Hippocampal formation (tissue), 2 donors: ENCODE measurements around the gene HTRA1.

Experiments
- DNase-seq, 2 donors: peaks; one replicate each; lab custom pipeline; 2025; lab: John Stamatoyannopoulos, UW

Gene HTRA1

GRCh38 chr10:122461367-122461728 is at the start of gene HTRA1:
Gene HTRA1 (plus strand): TSS chr10:122461553. CDS start chr10:122461653, 100 bp downstream.
- peak; percentile 82 to 91 for DNase-seq

DNA sequence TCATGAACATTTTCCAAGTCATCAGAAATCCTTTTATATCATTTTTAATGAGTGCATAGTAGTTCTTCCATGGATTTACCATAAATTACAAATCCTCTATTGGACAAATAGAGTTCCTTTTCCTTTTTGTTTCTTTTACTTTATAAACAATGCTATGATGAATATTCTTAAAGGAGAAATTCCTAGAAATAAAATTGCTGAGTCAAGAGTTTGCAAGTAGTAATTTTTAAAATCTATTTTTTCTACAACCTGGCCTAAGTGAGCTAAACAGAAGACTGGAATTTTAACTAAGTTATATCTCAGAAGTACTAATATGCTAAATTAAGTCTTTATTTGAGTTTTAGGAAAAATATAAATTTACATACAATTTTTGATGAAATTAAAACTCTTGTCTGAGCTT is 48.0 kb upstream of the HTRA1 start:
- DNase-seq = no peak

- DNase-seq = no peak
Measured at GRCh38 chr10:122417667-122418066, 43.7 kb upstream of the HTRA1 start.

- DNase-seq = no peak
Measured at GRCh38 chr10:122419016-122419415, 42.3 kb upstream of the HTRA1 start.

GRCh38 chr10:122419876-122420623 is 41.3 kb upstream of the HTRA1 start:
- DNase-seq = no peak

DNA sequence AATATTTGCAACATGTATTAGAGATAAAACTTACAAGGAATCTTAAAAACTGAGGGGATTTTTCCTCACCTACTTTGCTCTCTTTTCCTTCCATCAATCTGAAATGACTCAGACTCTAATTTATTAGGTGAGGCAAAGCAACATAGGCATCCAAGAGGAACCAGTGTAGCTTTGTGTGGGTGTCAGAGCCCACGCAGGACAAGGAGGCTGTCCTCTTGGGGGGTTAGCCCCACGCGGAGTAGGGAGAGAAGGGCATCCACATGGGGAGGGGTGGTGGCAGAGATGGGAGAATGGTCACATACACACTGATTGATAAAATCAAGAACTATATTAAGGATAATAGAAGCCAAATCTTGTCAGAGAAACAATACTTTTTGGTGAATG is 40.7 kb upstream of the HTRA1 start:
- DNase-seq = no peak

- no peak for DNase-seq
Measured at GRCh38 chr10:122421054-122421625, 40.2 kb upstream of the HTRA1 start.

DNA sequence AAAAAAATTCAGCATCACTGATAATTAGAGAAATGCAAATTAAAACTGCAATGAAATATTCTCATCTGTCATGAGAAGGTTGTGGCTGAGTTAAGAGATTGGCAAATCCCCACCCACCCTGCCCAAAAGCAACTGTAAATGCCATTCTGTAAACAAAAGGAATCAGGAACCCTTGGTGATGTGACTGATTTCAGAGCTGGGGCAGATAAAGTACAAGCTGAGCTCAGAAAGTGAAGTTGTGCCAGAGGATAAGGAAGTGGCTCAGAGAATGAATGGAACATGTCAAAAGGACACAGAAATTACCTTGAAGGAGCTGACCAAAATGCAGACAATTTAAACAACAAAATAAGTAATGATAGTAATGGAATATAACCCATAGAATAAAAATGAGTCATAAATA is 39.6 kb upstream of the HTRA1 start:
- DNase-seq = no peak

DNA sequence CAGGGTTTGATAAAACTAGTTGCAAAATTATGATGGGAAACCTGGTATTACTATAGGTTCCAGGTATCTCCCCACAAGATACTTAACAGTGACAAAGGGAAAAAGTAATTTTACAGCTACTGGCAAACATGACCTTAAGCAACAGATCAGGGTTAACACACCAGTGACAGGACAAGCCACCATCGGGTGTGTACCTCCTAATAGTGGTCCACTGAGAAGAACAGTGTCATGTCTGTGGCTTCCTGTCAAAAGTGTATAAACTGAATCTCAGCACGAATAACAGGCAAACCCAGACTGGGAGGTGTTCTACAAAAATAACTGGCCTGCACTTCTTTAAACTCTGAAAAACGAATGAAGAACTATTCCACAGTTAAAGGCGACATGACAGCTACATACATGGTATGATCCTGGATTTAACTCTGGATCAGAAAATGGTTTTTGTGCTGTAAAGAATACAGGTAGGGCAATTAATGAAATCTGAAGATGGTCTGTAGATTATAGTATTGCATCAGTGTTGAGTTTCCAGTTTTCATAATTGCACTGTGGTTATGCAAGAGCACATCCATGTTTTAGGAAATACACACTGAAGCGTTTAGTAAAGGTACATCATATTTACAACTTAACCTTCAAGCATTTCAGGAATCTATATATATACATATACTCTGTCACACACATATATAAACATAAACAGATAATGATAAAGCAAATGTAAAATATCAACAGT is 38.9 kb upstream of the HTRA1 start:
- DNase-seq = no peak

DNA sequence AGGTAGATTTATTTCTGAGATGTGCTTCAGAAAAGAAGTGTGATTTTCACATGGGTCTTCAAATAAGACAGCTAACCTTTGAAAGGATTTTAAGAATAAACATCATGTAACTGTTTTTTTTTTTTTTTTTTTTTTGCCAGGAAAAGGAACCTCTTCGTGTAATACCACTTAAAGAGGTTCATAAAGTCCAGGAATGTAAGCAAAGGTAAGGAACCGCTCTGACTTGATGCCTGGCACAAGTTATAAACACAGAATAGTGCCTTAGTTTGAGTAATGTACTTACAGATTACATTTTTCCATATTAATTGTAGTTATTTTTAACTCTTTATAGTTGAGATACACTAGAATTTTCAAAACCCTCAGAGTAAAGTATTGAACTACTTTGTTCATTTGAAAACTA is 37.3 kb upstream of the HTRA1 start:
- no peak for DNase-seq

- no peak for DNase-seq
Measured at GRCh38 chr10:122426829-122427228, 34.5 kb upstream of the HTRA1 start.

- DNase-seq = no peak
Measured at GRCh38 chr10:122427280-122427679, 34.1 kb upstream of the HTRA1 start.

- DNase-seq = peak in 1 of 2 donors; percentile 55
Measured at GRCh38 chr10:122435212-122435827, 26.0 kb upstream of the HTRA1 start.

GRCh38 chr10:122441961-122442360 is 19.4 kb upstream of the HTRA1 start:
- no peak for DNase-seq

DNA sequence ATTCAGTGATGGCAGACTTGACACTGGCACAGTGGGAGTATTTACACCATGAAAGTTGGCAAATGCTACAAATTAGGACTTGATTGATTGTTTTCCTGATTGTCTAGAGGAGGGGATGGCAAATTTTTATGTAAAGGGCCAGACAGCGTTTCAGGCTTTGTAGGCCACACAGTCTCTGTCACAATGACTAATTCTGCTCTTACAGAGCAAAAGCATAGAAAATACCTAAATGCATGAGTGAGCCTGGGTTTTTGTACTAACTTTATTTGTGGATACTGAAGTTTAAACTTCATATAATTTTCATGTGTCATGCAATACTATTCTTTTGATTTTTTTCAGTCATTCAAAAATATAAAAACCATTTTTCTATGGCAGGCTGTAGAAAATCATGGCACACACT is 15.9 kb upstream of the HTRA1 start:
- DNase-seq = no peak

DNA sequence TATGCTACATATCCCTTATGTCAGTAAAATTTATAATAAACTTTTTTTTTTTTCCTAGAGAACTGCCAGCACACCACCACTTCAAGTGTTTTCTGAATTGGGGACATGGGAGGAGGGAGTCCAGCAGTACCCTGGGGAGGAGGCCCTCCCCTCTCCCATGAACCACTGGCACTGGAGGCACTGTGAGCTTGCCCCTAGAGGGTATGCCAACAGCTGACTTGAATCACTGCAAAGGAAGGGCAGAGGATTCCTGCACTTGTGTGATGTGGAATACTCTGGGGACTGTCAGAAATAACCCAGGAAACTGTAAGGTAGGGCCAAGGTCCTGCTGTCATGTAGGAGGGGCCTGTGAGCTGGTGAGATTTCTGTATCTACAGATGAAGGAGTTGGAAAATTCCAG is 15.4 kb upstream of the HTRA1 start:
- no peak for DNase-seq

- DNase-seq = no peak
Measured at GRCh38 chr10:122446668-122447423, 14.5 kb upstream of the HTRA1 start.

GRCh38 chr10:122448600-122448999 is 12.8 kb upstream of the HTRA1 start:
- DNase-seq = no peak

DNA sequence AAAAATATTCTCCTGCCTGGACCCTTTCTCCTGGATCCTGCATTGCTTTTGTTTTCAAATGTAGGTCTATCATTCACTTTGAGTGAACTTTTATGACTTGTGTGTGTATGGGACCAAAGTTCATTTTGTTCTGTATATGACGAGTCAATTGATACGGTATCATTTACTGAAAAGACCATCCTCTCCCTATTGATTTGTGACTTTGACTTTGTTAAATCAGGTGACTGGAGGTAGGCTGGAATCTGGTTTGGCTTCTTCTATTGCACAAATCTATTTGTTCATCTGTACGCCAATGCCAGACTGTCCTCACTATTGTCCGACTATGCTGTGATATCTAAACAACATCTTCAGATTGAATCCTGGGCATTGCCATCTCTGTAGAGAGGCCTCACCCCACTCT is 12.2 kb upstream of the HTRA1 start:
- no peak for DNase-seq

DNA sequence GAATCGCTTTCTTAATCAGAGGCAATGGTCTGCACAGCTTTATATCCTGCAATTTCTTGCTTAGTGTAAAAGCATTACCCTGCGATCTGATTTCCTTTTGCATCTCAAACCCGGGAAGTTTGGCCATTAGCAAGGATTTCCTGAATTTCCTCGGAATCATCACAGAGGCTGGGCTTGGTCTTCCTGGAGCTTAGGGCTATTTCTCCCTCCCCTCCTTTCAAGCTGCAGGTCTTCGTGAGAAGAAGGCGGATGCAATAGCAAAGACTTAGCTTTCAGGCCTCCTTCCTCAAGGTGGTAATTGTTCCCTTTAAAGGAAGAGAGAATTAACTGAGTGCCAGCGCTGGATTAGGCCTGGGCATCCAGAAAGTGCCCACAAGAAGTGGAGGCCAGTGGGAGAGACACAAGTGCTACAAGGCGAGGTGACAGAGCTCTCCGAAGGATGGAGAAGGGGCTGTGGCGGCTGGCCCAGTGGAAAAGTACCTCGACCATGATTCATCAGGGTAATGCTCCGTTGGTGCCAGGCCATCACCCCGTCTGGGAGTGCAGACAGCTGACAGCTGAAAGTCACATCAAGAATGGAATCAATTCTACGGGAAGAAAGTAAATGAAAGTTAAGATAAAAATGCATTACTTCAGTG is 10.9 kb upstream of the HTRA1 start:
- no peak for DNase-seq

- DNase-seq = no peak
Measured at GRCh38 chr10:122454071-122454470, 7.3 kb upstream of the HTRA1 start.
